AG09319 (cell line): Measurements from ENCODE around the gene AEBP2.

Experiments
- DNase-seq: peaks from one replicate; pipeline ENCODE4 v3.0.0-alpha.2; 2010; ENCODE audit warnings: low read depth; ENCODE audit errors: extremely low read depth
- TF ChIP-seq, protein P1 (sequence below): IDR thresholded peaks from 2 replicates; pipeline ENCODE4 v1.5.1; 2011; ENCODE audit warnings: low read depth, mild to moderate bottlenecking, inconsistent platforms, low read length, moderate library complexity

Gene AEBP2

DNA sequence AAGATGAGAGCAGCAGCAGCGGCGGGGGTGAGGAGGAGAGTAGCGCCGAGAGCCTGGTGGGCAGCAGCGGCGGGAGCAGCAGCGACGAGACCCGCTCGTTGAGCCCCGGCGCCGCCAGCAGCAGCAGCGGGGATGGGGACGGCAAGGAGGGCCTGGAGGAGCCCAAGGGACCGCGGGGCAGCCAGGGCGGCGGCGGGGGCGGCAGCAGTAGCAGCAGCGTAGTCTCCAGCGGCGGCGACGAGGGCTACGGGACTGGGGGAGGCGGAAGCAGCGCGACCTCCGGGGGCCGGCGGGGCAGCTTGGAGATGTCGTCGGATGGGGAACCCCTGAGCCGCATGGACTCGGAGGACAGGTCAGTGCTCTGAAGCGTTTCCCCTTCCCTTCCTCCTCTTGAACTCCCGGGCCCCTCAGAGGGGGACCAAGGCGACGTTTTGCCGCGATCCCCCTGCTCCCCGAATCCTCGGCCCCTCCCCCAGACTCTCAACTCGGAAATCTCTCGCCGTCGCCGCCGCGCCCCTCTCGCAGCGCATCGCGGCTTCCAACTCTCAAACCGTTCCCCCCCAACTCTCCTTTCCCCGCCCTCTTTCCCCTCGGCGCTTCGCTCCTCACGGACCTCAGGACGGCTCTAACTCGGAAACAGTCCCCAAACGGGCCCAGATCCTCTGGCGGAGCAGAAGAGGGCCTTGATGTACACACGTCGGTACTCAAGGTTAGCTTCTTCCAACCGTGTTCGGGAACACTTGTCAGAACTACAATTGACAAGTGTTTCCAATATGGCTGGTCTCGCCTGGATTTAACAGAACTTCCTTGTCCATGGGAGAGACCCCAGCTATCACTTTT lies 947 bp downstream of the AEBP2 start:
- DNase-seq, result no peak
- TF ChIP-seq, protein P1, sequence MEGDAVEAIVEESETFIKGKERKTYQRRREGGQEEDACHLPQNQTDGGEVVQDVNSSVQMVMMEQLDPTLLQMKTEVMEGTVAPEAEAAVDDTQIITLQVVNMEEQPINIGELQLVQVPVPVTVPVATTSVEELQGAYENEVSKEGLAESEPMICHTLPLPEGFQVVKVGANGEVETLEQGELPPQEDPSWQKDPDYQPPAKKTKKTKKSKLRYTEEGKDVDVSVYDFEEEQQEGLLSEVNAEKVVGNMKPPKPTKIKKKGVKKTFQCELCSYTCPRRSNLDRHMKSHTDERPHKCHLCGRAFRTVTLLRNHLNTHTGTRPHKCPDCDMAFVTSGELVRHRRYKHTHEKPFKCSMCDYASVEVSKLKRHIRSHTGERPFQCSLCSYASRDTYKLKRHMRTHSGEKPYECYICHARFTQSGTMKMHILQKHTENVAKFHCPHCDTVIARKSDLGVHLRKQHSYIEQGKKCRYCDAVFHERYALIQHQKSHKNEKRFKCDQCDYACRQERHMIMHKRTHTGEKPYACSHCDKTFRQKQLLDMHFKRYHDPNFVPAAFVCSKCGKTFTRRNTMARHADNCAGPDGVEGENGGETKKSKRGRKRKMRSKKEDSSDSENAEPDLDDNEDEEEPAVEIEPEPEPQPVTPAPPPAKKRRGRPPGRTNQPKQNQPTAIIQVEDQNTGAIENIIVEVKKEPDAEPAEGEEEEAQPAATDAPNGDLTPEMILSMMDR, result no peak

DNA sequence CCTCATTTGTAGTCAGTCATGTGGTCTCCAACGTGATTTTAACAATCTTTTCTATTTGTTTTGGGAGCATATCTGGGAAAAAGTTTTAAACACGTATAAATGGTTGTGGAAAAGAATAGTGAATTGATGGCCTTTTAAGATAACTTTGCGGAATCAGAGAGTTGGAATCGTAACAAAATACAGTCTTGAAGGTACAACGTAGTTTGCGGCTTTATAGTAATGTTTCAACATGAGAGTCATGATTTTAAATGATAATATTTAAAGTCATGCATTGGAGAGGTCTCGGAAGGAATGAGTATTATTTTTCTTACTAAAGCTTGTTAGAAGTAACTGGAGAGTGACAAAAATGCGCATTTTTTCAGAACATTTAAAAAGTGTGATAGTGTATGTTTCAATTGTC lies 1.6 kb downstream of the AEBP2 start:
- TF ChIP-seq, protein P1, result no peak
- DNase-seq, result no peak

DNA sequence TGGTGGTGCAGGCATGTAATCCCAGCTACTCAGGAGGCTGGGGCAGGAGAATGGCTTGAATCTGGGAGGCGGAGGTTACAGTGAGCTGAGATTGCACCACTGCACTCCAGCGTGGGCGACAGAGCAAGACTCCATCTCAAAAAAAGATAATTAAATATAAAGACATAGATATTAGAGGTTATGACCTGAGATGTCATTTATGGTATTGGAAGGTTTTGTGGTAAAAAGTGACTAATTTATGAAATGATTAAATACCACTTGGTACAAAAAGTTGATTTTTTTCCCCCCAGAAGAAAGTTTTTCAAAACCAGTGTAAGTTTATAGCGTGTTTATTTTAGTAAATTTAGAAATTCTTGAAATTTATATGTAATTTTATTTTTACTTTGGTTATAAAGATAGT lies 4.3 kb downstream of the AEBP2 start:
- TF ChIP-seq, protein P1, result no peak
- DNase-seq, result no peak

DNA sequence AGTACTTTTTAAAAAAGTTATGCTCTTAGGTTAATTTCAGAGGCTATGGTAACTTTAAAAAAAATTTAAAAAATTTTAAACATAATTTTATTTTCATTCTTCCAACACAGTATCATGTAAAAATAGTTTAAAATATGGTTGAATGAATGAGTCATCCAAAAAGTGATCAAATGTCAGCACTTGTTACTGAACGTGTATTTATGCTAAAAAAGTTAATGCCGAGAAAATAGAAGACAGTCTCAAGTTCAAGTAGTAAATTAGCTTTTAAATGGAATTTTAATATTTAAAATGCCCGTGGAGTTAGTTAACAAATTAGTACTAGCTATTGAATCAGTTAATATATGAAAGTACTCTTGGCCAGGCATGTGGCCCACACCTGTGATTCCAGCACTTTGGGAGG lies 4.8 kb downstream of the AEBP2 start:
- DNase-seq, result no peak
- TF ChIP-seq, protein P1, result no peak

DNA sequence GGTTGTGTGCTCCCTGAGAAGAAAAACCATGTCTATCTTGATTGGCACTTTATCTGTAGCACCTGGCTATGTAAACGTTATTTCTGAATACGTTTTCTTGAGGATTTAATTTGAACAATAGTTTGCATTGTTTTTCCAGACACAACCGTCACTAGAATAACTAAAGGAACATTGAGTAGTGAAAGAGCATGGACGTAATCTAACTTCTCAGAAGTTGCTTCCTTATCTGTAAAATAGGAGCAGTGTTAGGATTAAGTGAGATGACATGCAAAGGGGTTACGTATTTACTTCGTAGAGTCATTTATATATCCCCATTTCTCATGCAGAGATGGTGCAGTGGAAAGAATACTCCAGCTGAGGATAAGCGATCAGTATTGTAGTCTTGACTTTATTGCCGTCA lies 8.1 kb downstream of the AEBP2 start:
- DNase-seq, result no peak
- TF ChIP-seq, protein P1, result no peak

DNA sequence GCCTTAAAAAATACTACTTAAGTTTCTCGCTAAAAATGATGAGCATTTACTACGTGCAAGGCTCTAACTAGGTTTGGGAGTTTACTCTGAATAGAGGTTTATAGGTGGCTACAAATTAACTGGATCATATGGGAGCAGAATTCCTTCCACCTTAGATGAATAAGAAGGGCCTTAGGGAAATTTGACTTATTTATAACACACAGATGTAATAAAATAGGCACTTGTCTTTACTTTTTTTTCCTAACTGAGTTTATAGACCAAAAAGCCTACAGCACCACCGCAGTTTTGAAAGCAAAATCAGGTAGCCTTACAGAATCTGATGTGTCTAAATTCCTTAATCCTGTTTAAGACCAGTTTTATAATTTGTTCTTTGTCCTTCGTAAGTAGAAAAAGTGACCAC lies 10.5 kb downstream of the AEBP2 start:
- TF ChIP-seq, protein P1, result no peak

DNA sequence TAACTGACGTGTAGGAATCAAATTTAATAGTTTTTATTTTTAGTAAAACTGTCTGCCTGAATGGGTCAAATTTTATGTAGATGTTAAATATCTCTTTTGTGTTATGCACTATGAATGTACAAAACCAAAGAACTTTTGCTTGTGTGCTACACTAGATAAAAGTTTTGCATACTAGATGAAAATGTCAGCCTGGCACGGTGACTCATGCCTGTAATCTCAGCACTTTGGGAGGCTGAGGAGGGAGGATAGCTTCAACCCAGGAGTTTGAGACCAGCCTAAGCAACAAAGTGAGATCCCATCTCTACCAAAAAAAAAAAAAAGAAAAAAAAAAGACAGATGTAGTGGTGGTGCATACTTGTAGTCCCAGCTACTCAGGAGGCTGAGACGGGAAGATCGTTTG lies 11.1 kb downstream of the AEBP2 start:
- DNase-seq, result no peak
- TF ChIP-seq, protein P1, result no peak

More for the DNA sequence above, 10.5 kb downstream of the AEBP2 start:
- DNase-seq, result no peak
